HepG2 (cell line): ENCODE results near the gene SEPTIN12. TPM values are rescaled to one million over a fixed set of nuclear protein-coding genes. Genes with fewer than 3 reads are reported as not detected.

ENCODE experiments used
- ASH2L ChIP-seq: fragments of 300-600, 200-600 bp; sonication (generic); IDR thresholded peaks from 2 replicates; pipeline ENCODE4 v1.7.0; 2017; ENCODE audit warnings: low read depth, mild to moderate bottlenecking, moderate library complexity, mixed read lengths, low read length; ENCODE audit not compliant: insufficient read length
- CREM ChIP-seq, 2 experiments: sonication (generic) in 1 of 2; formaldehyde crosslinking in 1 of 2; IDR thresholded peaks; 2 replicates each; pipeline versions ENCODE4 v1.4.0 to v1.6.1; 2016 to 2020; ENCODE audit warnings: antibody characterized with exemption in 1 of 2, mild to moderate bottlenecking in 1 of 2, missing genetic modification reagents in 1 of 2
- CSRNP1 ChIP-seq: sonication (generic); formaldehyde crosslinking; IDR thresholded peaks from 2 replicates; pipeline ENCODE4 v1.8.1; 2023; ENCODE audit warnings: mild to moderate bottlenecking, missing genetic modification reagents
- IRX3 ChIP-seq: sonication (generic); formaldehyde crosslinking; IDR thresholded peaks from 2 replicates; pipeline ENCODE4 v1.8.1; 2023; ENCODE audit warnings: mild to moderate bottlenecking, low read depth, missing genetic modification reagents, borderline replicate concordance
- KLF12 ChIP-seq: sonication (generic); formaldehyde crosslinking; IDR thresholded peaks from 2 replicates; pipeline ENCODE4 v1.4.0; 2020; ENCODE audit warnings: missing genetic modification reagents, borderline replicate concordance
- KMT2A ChIP-seq: sonication (generic); formaldehyde crosslinking; IDR thresholded peaks from 2 replicates; pipeline ENCODE4 v1.4.0; 2020; ENCODE audit warnings: missing genetic modification reagents
- LCORL ChIP-seq, 2 experiments: fragments of 450-650 bp in 1 of 2; sonication (generic) in 1 of 2; formaldehyde crosslinking in 1 of 2; IDR thresholded peaks; 2 replicates each; pipeline versions ENCODE4 v1.5.0 to v1.6.1; 2017 to 2020; ENCODE audit warnings: antibody characterized with exemption in 1 of 2, missing genetic modification reagents in 1 of 2
- MED13 ChIP-seq: sonication (generic); formaldehyde crosslinking; IDR thresholded peaks from 2 replicates; pipeline ENCODE4 v1.5.0; 2020; ENCODE audit warnings: missing genetic modification reagents
- MEIS2 ChIP-seq: sonication (generic); formaldehyde crosslinking; IDR thresholded peaks from 2 replicates; pipeline ENCODE4 v1.9.0; 2021; ENCODE audit warnings: mild to moderate bottlenecking, missing genetic modification reagents
- POLR2A ChIP-seq, 2 experiments: IDR thresholded peaks; 2 replicates each; pipeline ENCODE4 v1.6.1; 2011; ENCODE audit warnings: low read depth in 2 of 2, low read length in 2 of 2, mild to moderate bottlenecking in 1 of 2, moderate library complexity in 1 of 2; ENCODE audit not compliant: insufficient read depth in 1 of 2
- SKI ChIP-seq: fragments of 450-650 bp; IDR thresholded peaks from one replicate; pipeline ENCODE4 v1.6.1; 2018; ENCODE audit warnings: mild to moderate bottlenecking; ENCODE audit not compliant: partially characterized antibody
- SPEN ChIP-seq: sonication (generic); formaldehyde crosslinking; IDR thresholded peaks from 2 replicates; pipeline ENCODE4 v1.5.1; 2020; ENCODE audit warnings: low read depth, mild to moderate bottlenecking, missing genetic modification reagents
- ZNF101 ChIP-seq: sonication (generic); formaldehyde crosslinking; IDR thresholded peaks from 2 replicates; pipeline ENCODE4 v1.4.0; 2020; ENCODE audit warnings: mild to moderate bottlenecking, low read depth, missing genetic modification reagents, borderline replicate concordance
- ZNF546 ChIP-seq: sonication (generic); formaldehyde crosslinking; conservative IDR thresholded peaks from 2 replicates; pipeline ENCODE4 v1.8.1; 2023; ENCODE audit warnings: mild to moderate bottlenecking, missing genetic modification reagents
- ZNF558 ChIP-seq: sonication (generic); formaldehyde crosslinking; IDR thresholded peaks from 2 replicates; pipeline ENCODE4 v1.9.0; 2022; ENCODE audit warnings: mild to moderate bottlenecking, missing genetic modification reagents, borderline replicate concordance
- ZNF761 ChIP-seq: sonication (generic); formaldehyde crosslinking; conservative IDR thresholded peaks from 2 replicates; pipeline ENCODE4 v1.4.0; 2020; ENCODE audit warnings: mild to moderate bottlenecking, missing genetic modification reagents
- ZSCAN21 ChIP-seq: sonication (generic); formaldehyde crosslinking; IDR thresholded peaks from 2 replicates; pipeline ENCODE4 v1.8.0; 2022; ENCODE audit warnings: mild to moderate bottlenecking, missing genetic modification reagents, moderate library complexity, borderline replicate concordance
- polyA plus RNA-seq, 8 experiments: library from polyadenylated mRNA; depleted of rRNA in 3 of 8; stranded (reverse) in 7 of 8; unstranded in 1 of 8; fragments of >200 nt; fragmentation: Illumina TruSeq in 4 of 8; extraction: Trizol in 4 of 8; gene quantifications; 2 replicates each; pipeline versions ENCODE4 v1.2.1 to v1.2.3, GENCODE V29; 2011 to 2016; ENCODE audit warnings: low read depth in 4 of 8, missing spikeins in 1 of 8, mixed read lengths in 1 of 8; ENCODE audit not compliant: insufficient read depth in 1 of 8
- total RNA-seq, 5 experiments: library from RNA; depleted of rRNA; stranded (reverse); fragments of >200 nt; fragmentation: Illumina TruSeq; extraction: Trizol; gene quantifications; 2 replicates each; pipeline ENCODE4 v1.2.3, GENCODE V29; 2016; ENCODE audit warnings: low read depth in 1 of 5
- TF ChIP-seq, protein P1 (sequence below): IDR thresholded peaks from 2 replicates; pipeline ENCODE4 v1.6.1; 2016; ENCODE audit warnings: low read depth
- TF ChIP-seq, protein P2 (sequence below): sonication (generic); formaldehyde crosslinking; IDR thresholded peaks from 2 replicates; pipeline ENCODE4 v1.4.0; 2020; ENCODE audit warnings: missing genetic modification reagents
- TF ChIP-seq, protein P3 (sequence below): sonication (generic); formaldehyde crosslinking; conservative IDR thresholded peaks from 2 replicates; pipeline ENCODE4 v1.4.0; 2020; ENCODE audit warnings: mild to moderate bottlenecking, missing genetic modification reagents, moderate library complexity

The SEPTIN12 gene
- total and polyA plus RNA-seq, 2 of the 13 experiments (the other 11 are each of a cell fraction or from before 2014, with no cell fraction given): 0.22 TPM; not detected in 1

- TF ChIP-seq CSRNP1 (CRISPR knock-in tag) (peak; percentile 46; the same call in 1 of the 2 replicates), ZNF761 (no peak; the same call in 1 of the 2 replicates), ZNF558 (CRISPR knock-in tag) (peak; percentile 61; the same call in 1 of the 2 replicates), ASH2L (peak; percentile 77), KLF12 (CRISPR knock-in tag) (peak; percentile 99), MED13 (CRISPR knock-in tag) (0 out of 2 replicates have a peak, but pooled peaks have one; percentile 27), LCORL (IDR thresholded peaks at IDR 0.05) (no peak), LCORL (CRISPR knock-in tag; IDR thresholded peaks at IDR 0.05) (0 out of 2 replicates have a peak, but pooled peaks have one; percentile 63), SPEN (CRISPR knock-in tag) (peak; percentile 90), ZSCAN21 (CRISPR knock-in tag) (peak; percentile 74; the same call in 1 of the 2 replicates), KMT2A (peak; percentile 81), MEIS2 (CRISPR knock-in tag) (peak; percentile 75; the same call in 1 of the 2 replicates), CREM (IDR thresholded peaks at IDR 0.05) (peak; percentile 50), CREM (CRISPR knock-in tag; IDR thresholded peaks at IDR 0.05) (no peak), POLR2A (IDR thresholded peaks at IDR 0.05; ENCODE audit: insufficient read depth in 1 of 2, low read depth in 2 of 2, low read length in 2 of 2) (peak; percentile 46 to 68), SKI (peak; percentile 69), IRX3 (CRISPR knock-in tag) (no peak), ZNF546 (CRISPR knock-in tag) (0 out of 2 replicates have a peak, but pooled peaks have one; percentile 2), ZNF101 (no peak)
- TF ChIP-seq, protein P1, sequence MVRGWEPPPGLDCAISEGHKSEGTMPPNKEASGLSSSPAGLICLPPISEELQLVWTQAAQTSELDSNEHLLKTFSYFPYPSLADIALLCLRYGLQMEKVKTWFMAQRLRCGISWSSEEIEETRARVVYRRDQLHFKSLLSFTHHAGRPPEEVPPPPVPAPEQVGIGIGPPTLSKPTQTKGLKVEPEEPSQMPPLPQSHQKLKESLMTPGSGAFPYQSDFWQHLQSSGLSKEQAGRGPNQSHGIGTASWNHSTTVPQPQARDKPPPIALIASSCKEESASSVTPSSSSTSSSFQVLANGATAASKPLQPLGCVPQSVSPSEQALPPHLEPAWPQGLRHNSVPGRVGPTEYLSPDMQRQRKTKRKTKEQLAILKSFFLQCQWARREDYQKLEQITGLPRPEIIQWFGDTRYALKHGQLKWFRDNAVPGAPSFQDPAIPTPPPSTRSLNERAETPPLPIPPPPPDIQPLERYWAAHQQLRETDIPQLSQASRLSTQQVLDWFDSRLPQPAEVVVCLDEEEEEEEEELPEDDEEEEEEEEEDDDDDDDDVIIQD: no peak
- TF ChIP-seq, protein P2, sequence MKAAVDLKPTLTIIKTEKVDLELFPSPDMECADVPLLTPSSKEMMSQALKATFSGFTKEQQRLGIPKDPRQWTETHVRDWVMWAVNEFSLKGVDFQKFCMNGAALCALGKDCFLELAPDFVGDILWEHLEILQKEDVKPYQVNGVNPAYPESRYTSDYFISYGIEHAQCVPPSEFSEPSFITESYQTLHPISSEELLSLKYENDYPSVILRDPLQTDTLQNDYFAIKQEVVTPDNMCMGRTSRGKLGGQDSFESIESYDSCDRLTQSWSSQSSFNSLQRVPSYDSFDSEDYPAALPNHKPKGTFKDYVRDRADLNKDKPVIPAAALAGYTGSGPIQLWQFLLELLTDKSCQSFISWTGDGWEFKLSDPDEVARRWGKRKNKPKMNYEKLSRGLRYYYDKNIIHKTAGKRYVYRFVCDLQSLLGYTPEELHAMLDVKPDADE (CRISPR knock-in tag): peak; percentile 86; the same call in 1 of the 2 replicates
- TF ChIP-seq, protein P3, sequence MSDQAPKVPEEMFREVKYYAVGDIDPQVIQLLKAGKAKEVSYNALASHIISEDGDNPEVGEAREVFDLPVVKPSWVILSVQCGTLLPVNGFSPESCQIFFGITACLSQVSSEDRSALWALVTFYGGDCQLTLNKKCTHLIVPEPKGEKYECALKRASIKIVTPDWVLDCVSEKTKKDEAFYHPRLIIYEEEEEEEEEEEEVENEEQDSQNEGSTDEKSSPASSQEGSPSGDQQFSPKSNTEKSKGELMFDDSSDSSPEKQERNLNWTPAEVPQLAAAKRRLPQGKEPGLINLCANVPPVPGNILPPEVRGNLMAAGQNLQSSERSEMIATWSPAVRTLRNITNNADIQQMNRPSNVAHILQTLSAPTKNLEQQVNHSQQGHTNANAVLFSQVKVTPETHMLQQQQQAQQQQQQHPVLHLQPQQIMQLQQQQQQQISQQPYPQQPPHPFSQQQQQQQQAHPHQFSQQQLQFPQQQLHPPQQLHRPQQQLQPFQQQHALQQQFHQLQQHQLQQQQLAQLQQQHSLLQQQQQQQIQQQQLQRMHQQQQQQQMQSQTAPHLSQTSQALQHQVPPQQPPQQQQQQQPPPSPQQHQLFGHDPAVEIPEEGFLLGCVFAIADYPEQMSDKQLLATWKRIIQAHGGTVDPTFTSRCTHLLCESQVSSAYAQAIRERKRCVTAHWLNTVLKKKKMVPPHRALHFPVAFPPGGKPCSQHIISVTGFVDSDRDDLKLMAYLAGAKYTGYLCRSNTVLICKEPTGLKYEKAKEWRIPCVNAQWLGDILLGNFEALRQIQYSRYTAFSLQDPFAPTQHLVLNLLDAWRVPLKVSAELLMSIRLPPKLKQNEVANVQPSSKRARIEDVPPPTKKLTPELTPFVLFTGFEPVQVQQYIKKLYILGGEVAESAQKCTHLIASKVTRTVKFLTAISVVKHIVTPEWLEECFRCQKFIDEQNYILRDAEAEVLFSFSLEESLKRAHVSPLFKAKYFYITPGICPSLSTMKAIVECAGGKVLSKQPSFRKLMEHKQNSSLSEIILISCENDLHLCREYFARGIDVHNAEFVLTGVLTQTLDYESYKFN (CRISPR knock-in tag): peak; percentile 64
Observed at GRCh38 chr16:4734063-4734729, 53.9 kb downstream of the SEPTIN12 start, which contains the start of the genes ANKS3 and DNAAF8 (continued).
